ENCODE data around the gene MTUS2. TPM values are rescaled to one million over a fixed set of nuclear protein-coding genes. Genes with fewer than 3 reads are reported as not detected.

Gene MTUS2
- polyA plus RNA-seq, 1 donor from 2014 or later = 4.4 TPM

GRCh38 chr13:28792992-28793391, 27.1 kb upstream of the MTUS2 start:
- Histone ChIP-seq H3F3A (ENCODE audit: insufficient read depth, low read length, poor library complexity, severe bottlenecking) (no peaks in the 10 kb centered on the region), H4K20me1 (ENCODE audit: insufficient read depth) (no peaks in the 10 kb centered on the region), H3K9me2 (ENCODE audit: insufficient read depth, low read length) (no peaks in the 10 kb centered on the region), H3K9me3 (ENCODE audit: low read length) (no peaks in the 10 kb centered on the region), H2AFZ (ENCODE audit: low read depth, low read length) (no peak overlapping the region), H3K27ac (ENCODE audit: low read length) (no peak overlapping the region), H3K79me2 (replicated peaks; ENCODE audit: insufficient read depth, low read length) (no peaks in the 10 kb centered on the region), H3K27me3 (ENCODE audit: insufficient read depth, low read depth, low read length) (no peaks in the 10 kb centered on the region), H3K4me3 (ENCODE audit: low read length) (no peak overlapping the region), H3K4me2 (ENCODE audit: low read length) (no peak overlapping the region), H3K9ac (ENCODE audit: low read length) (no peak overlapping the region), H3K36me3 (ENCODE audit: insufficient read depth, low read length) (no peaks in the 10 kb centered on the region)
- TF ChIP-seq POLR2AphosphoS5 (IDR thresholded peaks at IDR 0.05) (no peak), CTCF (IDR thresholded peaks at IDR 0.05; ENCODE audit: poor library complexity, severe bottlenecking) (no peak), EZH2 (IDR thresholded peaks at IDR 0.05; ENCODE audit: borderline replicate concordance, insufficient read depth, low read length, poor library complexity, severe bottlenecking) (no peak), EP300 (conservative IDR thresholded peaks at IDR 0.05; ENCODE audit: poor library complexity, severe bottlenecking) (no peak), REST (IDR thresholded peaks at IDR 0.05; ENCODE audit: borderline replicate concordance) (no peak), TAF1 (IDR thresholded peaks at IDR 0.05; ENCODE audit: low read depth) (no peak), SMC3 (conservative IDR thresholded peaks at IDR 0.05; ENCODE audit: poor library complexity) (no peak)

GRCh38 chr13:28794396-28794795, 25.7 kb upstream of the MTUS2 start:
- Histone ChIP-seq H3K79me2 (replicated peaks; ENCODE audit: insufficient read depth, low read length) (no peaks in the 10 kb centered on the region), H2AFZ (ENCODE audit: low read depth, low read length) (no peak overlapping the region)

GRCh38 chr13:28796938-28797257, 23.2 kb upstream of the MTUS2 start:
- no peaks in the 10 kb centered on the region for H4K20me1 ChIP-seq (ENCODE audit: insufficient read depth)
- no peak overlapping the region for H2AFZ ChIP-seq (ENCODE audit: low read depth, low read length)
- H3K79me2 ChIP-seq (replicated peaks; ENCODE audit: insufficient read depth, low read length) = no peaks in the 10 kb centered on the region
- H3K4me2 ChIP-seq (ENCODE audit: low read length) = no peak overlapping the region
- no peaks in the 10 kb centered on the region for H3F3A ChIP-seq (ENCODE audit: insufficient read depth, low read length, poor library complexity, severe bottlenecking)
- no peaks in the 10 kb centered on the region for H3K9me3 ChIP-seq (ENCODE audit: low read length)
- no peaks in the 10 kb centered on the region for H3K36me3 ChIP-seq (ENCODE audit: insufficient read depth, low read length)
- no peak overlapping the region for H3K4me3 ChIP-seq (ENCODE audit: low read length)
- no peak overlapping the region for H3K9ac ChIP-seq (ENCODE audit: low read length)
- H3K27ac ChIP-seq (ENCODE audit: low read length) = no peak overlapping the region
- no peaks in the 10 kb centered on the region for H3K27me3 ChIP-seq (ENCODE audit: insufficient read depth, low read depth, low read length)
- H3K9me2 ChIP-seq (ENCODE audit: insufficient read depth, low read length) = no peaks in the 10 kb centered on the region
- TF ChIP-seq CTCF (IDR thresholded peaks at IDR 0.05; ENCODE audit: poor library complexity, severe bottlenecking) = peak; percentile 2
- TF ChIP-seq POLR2AphosphoS5 (IDR thresholded peaks at IDR 0.05) = no peak
- TF ChIP-seq EP300 (conservative IDR thresholded peaks at IDR 0.05; ENCODE audit: poor library complexity, severe bottlenecking) = no peak
- no peak for TF ChIP-seq REST (IDR thresholded peaks at IDR 0.05; ENCODE audit: borderline replicate concordance)
- no peak for TF ChIP-seq TAF1 (IDR thresholded peaks at IDR 0.05; ENCODE audit: low read depth)
- TF ChIP-seq RAD21 (conservative IDR thresholded peaks at IDR 0.05) = no peak
- no peak for TF ChIP-seq MXI1 (conservative IDR thresholded peaks at IDR 0.05; ENCODE audit: poor library complexity, severe bottlenecking)
- no peak for TF ChIP-seq EZH2 (IDR thresholded peaks at IDR 0.05; ENCODE audit: borderline replicate concordance, insufficient read depth, low read length, poor library complexity, severe bottlenecking)
- TF ChIP-seq SMC3 (conservative IDR thresholded peaks at IDR 0.05; ENCODE audit: poor library complexity) = no peak

More at GRCh38 chr13:28794396-28794795, 25.7 kb upstream of the MTUS2 start:
- no peaks in the 10 kb centered on the region for H3F3A ChIP-seq (ENCODE audit: insufficient read depth, low read length, poor library complexity, severe bottlenecking)
- H3K27me3 ChIP-seq (ENCODE audit: insufficient read depth, low read depth, low read length) = no peaks in the 10 kb centered on the region
- no peak overlapping the region for H3K27ac ChIP-seq (ENCODE audit: low read length)
- no peaks in the 10 kb centered on the region for H4K20me1 ChIP-seq (ENCODE audit: insufficient read depth)
- H3K4me3 ChIP-seq (ENCODE audit: low read length) = no peak overlapping the region
- TF ChIP-seq TAF1 (IDR thresholded peaks at IDR 0.05; ENCODE audit: low read depth) (no peak), RAD21 (conservative IDR thresholded peaks at IDR 0.05) (no peak)
- no peaks in the 10 kb centered on the region for H3K9me2 ChIP-seq (ENCODE audit: insufficient read depth, low read length)
- no peak overlapping the region for H3K9ac ChIP-seq (ENCODE audit: low read length)
- H3K36me3 ChIP-seq (ENCODE audit: insufficient read depth, low read length) = no peaks in the 10 kb centered on the region
- H3K9me3 ChIP-seq (ENCODE audit: low read length) = no peaks in the 10 kb centered on the region
- no peak overlapping the region for H3K4me2 ChIP-seq (ENCODE audit: low read length)

Measured in neural cell (in vitro differentiated cells).